OCI-M1 (cell line): Measurements from ENCODE around the gene PLPPR4.
"Not testable (repeated sequence)": the region's sequence is repeated elsewhere in the genome, so short reads cannot be mapped to it uniquely, and the experiment has no call there.

Source experiments
- DNase-seq: peaks from one replicate; lab custom pipeline; 2025; lab: John Stamatoyannopoulos, UW

The PLPPR4 gene, protein sequence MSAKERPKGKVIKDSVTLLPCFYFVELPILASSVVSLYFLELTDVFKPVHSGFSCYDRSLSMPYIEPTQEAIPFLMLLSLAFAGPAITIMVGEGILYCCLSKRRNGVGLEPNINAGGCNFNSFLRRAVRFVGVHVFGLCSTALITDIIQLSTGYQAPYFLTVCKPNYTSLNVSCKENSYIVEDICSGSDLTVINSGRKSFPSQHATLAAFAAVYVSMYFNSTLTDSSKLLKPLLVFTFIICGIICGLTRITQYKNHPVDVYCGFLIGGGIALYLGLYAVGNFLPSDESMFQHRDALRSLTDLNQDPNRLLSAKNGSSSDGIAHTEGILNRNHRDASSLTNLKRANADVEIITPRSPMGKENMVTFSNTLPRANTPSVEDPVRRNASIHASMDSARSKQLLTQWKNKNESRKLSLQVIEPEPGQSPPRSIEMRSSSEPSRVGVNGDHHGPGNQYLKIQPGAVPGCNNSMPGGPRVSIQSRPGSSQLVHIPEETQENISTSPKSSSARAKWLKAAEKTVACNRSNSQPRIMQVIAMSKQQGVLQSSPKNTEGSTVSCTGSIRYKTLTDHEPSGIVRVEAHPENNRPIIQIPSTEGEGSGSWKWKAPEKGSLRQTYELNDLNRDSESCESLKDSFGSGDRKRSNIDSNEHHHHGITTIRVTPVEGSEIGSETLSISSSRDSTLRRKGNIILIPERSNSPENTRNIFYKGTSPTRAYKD

DNA sequence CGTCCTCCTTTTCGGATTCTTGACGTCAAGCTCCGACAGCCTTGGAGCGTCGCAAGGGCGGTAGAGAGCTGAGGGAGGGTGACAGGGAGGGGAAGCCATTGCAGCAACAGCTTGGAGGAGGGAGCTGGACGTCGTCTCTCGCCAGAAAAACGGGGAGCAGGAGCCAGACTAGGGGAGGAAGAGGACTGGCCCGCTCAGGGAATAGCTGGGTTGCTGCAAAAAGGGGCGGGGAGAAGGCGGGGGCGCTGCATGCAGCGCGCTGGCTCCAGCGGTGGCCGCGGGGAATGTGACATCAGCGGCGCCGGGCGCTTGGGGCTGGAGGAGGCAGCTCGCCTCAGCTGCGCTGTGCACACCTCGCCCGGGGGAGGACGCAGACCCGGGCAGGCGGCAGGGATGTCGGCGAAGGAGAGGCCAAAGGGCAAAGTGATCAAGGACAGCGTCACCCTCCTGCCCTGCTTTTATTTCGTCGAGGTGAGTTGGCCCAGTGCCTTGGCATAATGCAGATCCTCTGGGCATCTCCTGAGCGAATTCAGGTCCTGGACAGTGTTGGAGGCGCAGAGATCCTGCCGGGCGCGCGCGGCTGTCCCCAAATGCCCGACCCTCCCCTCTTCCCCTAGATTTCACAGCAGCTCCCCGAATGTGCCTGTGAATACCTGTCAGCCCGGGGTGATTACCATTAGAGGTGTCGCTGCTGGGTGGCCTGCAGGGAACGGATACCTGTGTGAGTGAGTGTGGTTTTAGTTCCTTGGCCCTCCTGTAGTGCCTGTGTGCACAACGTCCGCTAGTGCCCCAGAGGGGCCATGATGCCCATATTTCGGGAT is at the start of gene PLPPR4:
Gene PLPPR4 (plus strand): TSS at position 292 of the 821 bp plus-strand sequence. CDS start 102 bp downstream, at position 394.
- DNase-seq: peak; percentile 26

DNA sequence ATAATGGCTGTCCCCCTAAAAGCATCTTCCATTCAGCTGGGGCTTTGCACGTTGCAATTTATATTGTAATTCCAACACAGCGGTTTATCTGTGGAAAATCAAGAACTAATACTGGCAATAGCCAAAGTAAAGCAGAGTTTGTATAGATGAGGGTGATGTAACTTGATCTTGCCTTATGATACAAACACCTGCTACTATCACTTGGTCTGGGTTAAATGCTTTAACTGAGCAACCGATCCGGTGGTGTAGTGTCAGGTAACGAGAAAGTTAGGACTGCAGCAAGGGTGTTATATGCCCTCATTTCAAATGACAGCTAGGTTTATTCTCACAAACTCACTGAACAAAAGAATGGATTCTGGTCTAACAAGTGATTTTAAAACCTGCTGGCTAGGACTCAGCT is 47.3 kb upstream of the PLPPR4 start:
- DNase-seq: no peak

DNA sequence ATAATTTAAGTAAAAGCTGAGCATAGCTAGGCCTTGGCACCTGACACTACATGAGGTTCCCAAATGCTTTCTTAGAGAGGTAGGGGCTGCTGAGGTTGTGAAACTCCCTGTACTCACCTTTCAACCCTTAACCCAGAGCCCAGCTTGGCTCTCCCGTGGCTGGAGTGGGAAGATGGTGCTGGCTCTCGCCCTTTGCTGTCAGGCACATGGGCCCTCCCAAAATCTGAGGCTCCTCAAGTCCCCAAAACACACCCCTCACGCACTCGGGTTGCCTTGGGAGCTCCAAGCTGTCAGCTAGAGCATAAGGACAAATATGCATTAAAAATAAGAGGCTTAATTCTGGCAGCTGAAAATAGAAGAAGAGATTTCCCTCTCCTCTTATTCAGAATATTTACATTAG is 46.7 kb upstream of the PLPPR4 start:
- no peak for DNase-seq

DNA sequence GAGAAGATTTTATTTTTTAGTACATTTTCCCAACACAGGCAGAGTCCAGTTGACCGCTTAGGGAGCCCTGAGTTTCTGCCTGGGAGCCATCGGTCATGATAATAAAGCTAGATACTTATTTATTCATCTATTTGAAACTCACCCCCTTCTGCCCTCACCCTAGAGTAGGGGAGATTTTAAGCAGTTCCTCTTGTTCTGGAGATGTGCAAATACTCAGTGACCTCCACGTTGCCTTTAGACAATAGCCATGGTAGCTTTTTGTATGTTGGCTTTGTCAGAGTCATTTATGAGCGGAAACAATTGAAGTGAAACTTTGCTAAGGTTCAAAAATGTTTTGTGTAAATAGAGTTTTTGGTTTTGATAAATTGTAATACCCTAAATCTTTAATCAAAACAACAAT is 45.7 kb upstream of the PLPPR4 start:
- no peak for DNase-seq

DNA sequence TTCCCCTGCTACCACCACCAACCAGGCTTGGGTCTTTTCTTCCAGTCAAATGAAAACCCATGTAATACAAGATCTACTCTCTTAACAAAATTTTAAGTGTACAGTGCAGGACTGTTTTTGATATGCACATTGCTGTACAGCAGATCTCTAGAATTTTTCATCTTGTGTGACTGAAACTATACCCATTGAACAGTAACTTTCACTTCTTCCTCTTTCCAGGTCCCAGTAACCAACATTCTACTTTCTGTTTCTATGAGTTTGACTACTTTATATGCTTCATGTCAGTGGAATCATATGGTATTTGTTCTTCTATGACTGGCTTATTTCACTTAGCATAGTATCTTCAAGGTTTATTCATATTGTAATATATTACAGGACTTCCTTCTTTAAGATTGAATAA is 45.3 kb upstream of the PLPPR4 start:
- DNase-seq: peak; percentile 21

DNA sequence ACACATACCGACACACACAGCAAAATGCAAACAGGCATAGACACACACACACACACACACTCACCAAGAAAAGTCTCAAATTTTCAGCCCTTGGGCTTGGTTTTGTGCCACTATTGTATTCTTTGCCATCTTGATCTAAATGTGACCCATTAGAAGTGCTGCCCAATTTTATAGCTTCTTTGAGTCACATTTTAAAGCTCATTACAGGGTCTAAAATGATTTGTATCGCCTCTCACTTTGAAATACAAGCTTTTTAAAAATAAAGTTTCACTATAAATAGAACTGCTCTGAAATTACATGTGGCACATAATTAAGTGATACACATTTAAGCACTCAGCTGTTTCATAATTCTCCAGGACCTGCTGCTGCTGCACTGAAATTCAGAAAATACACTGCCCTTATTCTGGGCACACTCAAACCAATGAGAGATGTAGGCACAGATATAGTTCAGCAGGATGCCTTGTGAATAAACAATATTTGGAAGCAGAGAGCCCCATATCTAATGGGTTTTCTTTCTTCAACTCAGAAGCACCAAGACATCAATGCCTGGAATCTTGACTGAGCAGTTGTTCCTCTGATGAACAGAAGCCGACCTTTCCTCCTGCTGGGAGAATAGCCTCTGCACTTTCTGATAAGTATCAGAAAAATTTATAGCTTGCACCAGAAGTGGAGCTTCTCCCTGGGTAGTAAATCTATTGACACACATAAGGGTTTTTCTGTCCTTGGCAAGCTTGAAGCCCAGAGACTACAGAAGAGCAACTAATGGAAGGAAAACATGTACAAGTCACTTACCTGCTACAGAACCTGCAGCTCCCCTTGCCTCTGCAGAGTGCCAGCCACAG is 37.0 kb upstream of the PLPPR4 start:
- DNase-seq: peak; percentile 37

DNA sequence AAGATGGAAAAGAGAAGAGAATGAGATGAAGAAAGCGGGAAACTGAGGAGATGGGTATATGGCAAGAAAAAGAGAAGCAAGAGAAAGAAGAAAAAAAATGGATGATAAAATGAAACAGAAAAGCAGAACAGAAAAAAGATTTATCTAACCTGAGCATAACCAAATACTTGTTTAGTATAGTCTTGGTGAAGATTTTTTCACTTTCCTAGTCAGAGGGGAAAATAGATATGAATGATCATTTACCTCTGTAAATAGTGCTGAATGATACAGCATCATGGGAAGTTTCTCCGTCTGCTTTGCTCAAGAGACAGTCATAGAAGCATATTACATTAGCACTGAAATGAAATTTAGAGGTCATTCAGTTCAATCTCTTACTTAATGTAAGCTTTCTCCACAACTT is 36.1 kb upstream of the PLPPR4 start:
- DNase-seq: no peak

DNA sequence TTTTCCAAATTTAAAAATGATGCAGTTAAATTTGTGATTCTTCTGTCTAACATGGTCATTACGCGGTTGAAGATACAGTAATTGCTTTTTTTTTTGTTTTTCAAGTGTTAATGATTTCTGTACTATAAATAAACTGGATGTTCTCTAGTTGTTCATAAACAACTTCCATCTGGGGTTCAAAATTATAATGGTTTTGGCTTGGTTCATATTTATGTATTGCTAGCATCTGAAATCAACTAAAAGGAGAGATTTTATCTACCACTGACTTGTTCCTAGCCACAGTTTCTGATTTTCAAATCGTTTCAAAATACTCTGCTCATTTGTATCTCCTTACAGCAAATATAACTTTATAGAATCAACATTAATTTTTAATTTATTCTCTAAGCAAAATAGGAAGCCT is 35.2 kb upstream of the PLPPR4 start:
- DNase-seq: no peak

DNA sequence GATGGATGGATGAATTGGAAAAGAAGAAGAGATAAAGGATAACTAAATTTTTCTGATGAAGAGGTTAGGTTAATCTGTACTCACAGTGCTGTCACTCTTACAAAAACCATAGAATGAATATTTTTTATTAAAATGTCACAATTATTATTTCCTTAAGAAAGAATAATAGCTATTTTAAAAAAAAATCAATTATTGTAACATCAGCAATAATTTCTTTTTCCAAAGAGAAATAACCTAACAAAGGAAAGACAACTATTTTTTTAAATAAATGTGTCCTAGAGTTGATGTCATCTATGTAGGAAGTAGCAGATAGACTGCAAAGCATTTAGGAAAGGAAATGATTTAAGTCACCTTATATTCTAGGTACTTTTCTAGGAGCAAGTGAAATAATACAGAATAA is 33.6 kb upstream of the PLPPR4 start:
- no peak for DNase-seq

DNA sequence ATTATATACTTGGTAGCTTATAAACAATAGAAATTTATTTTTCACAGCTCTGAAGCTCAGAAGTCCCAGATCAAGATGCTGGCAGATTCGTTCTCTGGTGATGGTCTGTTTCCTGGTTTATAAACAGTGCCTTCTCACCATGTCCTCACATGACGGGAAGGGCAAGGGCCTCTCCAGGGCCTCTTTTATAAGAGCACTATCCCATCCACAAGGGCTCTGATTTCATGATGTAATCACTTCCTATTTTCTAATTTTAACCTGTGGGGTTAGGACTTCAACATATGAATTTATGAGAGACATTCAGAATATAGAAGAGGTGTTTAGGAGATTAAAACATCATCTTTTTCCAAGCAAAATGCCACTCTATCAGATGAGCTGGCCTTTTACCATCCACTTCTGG is 32.1 kb upstream of the PLPPR4 start:
- DNase-seq: peak; percentile 21

DNA sequence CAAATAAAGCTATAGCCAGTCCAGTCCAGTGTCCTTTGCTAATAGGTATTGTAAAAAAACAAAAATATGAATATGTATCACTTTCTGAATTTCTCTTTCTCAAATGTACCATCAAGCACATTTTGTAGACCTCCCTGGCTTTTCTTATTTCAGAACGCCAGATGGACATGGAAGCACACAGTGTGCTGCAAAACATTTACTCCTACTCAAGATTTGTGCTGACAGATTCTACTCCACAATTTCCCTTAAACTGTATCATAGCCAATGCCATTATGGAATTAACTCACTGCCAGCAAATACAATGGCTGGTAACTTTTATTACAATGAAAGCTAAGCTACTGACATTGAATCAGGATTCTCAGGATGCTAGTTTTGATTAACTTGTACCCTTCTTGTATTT is 30.8 kb upstream of the PLPPR4 start:
- DNase-seq: no peak

DNA sequence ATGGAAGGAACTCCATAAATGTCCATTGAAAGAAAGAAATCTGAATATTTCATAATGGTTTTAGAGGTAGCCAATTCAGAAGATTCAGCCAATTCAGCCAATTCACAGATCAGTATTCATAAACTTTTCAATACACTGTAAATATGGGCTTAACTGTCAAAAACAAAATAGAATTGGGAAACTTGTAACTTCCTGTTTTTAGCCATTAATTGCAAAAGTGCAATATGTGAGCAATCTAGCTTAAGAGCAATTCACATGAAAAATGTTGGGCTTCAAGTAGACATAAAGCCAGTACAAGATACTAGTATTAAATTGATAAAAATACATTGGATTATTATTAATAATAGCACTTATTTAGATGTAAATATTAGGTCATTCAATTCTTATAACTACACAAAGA is 27.5 kb upstream of the PLPPR4 start:
- DNase-seq: peak; percentile 60

DNA sequence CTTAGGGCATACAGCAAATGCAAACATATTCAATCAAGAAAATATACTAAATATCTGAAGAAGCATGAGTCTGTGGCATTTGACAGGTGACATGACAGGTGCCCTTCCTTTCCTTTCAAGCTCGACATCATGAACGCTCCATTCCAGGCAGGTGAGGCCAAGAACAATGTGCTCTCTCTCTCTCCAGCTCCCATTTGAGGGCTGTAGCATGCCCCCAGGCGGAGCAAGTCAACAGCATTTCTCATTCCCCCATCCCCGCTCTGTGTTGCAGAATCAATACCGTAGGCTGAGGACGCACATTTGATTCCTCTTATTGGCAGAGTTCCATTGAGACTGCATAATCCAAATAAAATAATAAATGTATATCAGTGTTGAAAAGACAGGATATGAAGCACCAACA is 24.6 kb upstream of the PLPPR4 start:
- no peak for DNase-seq

DNA sequence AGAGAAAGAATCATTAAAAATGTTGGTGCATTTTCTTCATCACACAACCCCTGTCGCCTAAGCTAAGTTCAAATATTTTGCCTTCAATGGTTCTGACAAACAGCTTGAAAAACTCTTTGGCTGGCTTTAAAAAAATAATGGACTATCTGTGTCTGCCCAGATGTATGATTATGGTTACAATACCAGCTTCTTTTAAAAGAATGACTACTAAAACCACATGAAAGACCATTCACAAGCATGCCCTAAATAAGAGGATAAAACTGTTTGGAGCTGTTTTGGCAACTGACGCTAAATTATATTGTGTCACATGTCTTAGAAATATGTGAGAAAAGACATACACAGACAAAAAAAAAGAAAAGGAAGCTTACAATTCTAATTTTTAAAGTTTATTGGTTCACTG is 23.7 kb upstream of the PLPPR4 start:
- no peak for DNase-seq

DNA sequence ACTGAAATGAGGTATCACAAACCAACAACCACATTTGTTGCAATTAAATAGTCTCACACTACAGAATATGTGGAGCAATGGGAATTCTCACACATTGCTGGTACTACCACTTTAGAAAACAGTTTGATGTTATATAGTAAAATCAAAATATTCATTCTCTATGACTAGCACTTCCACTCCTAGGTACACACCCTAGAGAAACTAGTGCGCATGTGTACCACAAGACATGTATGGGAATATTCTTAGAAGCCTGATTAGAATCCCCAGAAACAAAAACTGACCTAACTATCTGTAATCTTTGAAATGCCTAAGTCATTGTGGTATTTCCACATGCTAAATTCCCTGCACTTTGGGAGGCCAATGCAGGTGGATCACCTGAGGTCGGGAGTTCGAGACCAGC is 18.1 kb upstream of the PLPPR4 start:
- peak; percentile 75 for DNase-seq

DNA sequence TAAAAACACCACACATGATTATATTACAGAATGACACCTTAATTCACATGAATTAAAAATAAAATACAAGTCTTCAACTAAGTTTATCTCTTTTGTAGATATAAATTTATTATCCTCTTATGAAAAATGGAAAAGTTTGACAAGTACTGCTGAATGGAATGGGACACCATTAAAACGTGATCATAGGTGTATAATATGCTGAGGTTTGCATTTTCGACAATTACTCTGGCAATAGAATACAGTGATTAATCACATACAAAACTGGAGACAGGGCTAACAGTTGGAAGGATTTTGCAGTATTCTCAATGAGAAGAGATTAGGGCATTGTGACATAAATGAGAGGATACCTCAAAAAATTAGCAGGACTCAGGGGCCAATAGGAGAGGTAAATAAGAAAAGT is 17.1 kb upstream of the PLPPR4 start:
- no peak for DNase-seq

DNA sequence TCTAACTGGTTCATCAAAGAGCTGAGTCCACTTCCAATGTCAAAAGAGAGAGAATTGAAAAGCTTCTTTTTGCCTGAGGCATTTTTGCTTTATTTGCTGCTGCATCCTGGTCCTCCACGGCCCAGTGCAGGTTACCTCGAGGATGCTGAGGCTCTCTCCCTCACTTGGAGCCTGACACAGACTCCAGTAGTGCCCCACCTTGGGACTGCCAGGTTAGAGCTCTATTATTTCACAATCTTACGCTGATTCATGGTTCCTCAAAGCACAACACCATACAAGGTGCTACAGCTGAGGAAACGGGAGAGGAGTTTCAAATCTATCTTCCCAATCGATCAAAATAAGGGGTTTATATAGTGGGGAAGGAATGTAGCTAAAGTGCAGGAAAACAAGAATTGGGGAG is 13.6 kb upstream of the PLPPR4 start:
- DNase-seq: no peak

DNA sequence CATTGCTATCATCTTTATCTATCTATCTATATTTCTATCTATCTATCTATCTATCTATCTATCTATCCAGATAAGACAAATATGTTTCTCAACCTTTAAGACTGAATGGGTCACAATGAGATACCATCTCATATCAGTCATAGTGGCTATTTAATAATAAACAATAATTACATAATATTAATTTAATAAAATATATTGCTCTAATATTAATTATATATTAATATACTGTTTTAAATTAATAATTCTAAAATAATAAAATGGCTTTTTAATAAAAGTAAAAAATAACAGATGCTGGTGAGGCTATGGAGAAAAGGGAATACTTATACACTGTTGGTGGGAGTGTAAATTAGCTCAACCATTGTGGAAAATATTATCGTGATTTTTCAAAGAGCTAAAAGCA is 13.0 kb upstream of the PLPPR4 start:
- DNase-seq: no peak

DNA sequence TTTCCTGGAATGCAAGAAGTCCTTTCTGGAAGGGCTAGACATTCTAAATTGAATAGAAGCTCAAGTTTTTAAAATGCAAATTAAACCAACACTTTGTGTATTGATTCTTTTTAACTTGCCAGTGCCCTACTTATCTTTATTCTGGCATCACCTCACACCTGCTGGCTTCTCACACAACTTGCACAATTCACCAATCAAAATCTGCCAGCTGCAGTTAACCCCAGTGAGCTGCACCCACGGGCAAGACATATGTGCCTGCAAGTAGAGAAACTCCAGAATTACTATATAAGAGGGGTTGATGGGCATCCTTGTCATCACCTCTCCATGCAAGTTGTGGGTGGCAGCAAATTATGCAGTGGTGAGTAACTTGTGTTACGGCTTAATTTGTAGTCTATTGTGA is 11.7 kb upstream of the PLPPR4 start:
- DNase-seq: no peak

DNA sequence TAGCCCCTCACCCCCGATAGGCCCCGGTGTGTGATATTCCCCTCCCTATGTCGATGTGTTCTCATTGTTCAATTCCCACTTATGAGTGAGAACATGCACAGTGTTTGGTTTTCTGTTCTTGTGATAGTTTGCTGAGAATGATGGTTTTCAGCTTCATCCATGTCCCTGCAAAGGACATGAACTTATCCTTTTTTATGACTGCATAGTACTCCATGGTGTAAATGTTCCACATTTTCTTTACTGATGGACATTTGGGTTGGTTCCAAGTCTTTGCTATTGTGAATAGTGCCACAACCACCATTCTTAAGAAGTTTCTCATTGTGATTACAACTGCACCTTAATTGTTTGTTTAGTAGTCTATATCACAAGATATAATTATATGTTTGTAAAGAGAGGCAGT is 3.9 kb upstream of the PLPPR4 start:
- not testable (repeated sequence) for DNase-seq

DNA sequence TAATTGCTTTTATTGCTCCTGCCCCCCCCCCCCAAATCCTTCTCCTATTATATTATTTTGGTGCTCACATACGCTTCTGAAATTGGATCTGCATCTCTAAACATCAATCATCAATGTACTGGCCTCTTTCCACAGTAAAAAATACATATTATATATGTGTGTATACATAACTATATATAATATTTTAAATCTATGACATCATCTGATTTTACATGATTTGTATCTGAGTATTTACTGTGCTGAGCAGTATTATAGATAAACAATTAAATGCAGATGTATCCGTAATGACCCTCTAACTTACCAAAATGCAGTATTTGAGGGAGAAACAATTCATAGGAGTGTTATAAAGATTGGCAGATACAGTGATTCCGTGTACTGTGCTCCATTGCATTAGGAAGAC is 832 bp downstream of the PLPPR4 start:
- DNase-seq: no peak

DNA sequence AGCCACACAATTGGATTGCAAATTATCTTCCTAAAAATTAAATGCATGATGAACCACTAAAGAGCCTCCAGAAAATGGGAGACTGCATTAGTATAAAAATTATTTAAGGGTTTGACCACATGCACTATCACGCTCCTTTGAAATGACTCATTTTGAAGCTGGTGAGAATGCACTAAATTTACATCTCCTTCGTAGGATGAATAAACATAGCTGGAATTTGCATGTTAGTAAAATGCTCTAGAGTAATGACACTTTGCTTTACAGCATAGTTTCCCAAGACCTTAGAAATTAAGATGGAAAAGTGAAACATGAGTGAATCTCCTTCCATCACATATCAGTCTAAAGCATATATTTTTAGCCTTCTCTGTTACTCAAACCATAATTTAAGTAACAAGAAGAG is 2.4 kb downstream of the PLPPR4 start:
- no peak for DNase-seq
